Transverse colon (tissue), 4 donors: ENCODE results near the gene ONECUT2. TPM values are rescaled to one million over a fixed set of nuclear protein-coding genes. Genes with fewer than 3 reads are reported as not detected.
A peak's percentile ranks its signal among the peaks of the same experiment; 100 is the strongest.

Source experiments
- DNase-seq: peaks from one replicate; pipeline ENCODE4 v3.0.0-alpha.2; 2019
- H3K27ac ChIP-seq, 4 donors: fragments of 200-600 bp; sonication (generic); 2 replicates each; pipeline ENCODE4 v1.5.1; 2016 to 2018; ENCODE audit warnings: inconsistent platforms in 4 of 4
- H3K27me3 ChIP-seq: fragments of 200-600 bp; sonication (generic); 2 replicates; pipeline ENCODE4 v1.5.1; 2017; ENCODE audit warnings: inconsistent platforms
- H3K36me3 ChIP-seq, 4 donors: fragments of 200-600 bp; sonication (generic); 2 replicates each; pipeline ENCODE4 v1.5.1; 2017 to 2019; ENCODE audit warnings: inconsistent platforms in 4 of 4
- H3K4me1 ChIP-seq, 4 donors: fragments of 200-600 bp; sonication (generic); 2 replicates each; pipeline ENCODE4 v1.5.1; 2017 to 2020; ENCODE audit warnings: inconsistent platforms in 4 of 4
- H3K4me3 ChIP-seq, 4 donors: fragments of 200-600 bp; sonication (generic); 1 replicate in 1 of 4; 2 replicates in 3 of 4; pipeline versions ENCODE4 v1.5.1 to v1.6.1; 2017 to 2019; ENCODE audit warnings: inconsistent platforms in 4 of 4
- H3K9me3 ChIP-seq, 2 donors: fragments of 200-600 bp; sonication (generic); 2 replicates each; pipeline ENCODE4 v1.5.1; 2017 to 2019; ENCODE audit warnings: inconsistent platforms in 2 of 2
- EP300 ChIP-seq: sonication (generic); formaldehyde crosslinking; IDR thresholded peaks from one replicate; pipeline ENCODE4 v1.6.1; 2017; ENCODE audit warnings: antibody characterized with exemption, low read depth
- POLR2A ChIP-seq: fragments of 450-650 bp; IDR thresholded peaks from one replicate; pipeline ENCODE4 v1.6.1; 2016; ENCODE audit warnings: antibody characterized with exemption, mild to moderate bottlenecking, moderate library complexity
- POLR2AphosphoS5 ChIP-seq, 3 donors: sonication (generic); formaldehyde crosslinking; IDR thresholded peaks; one replicate each; pipeline ENCODE4 v1.6.1; 2016; ENCODE audit warnings: antibody characterized with exemption in 3 of 3
- WGBS, 2 donors: methylation state at CpG; one replicate each; pipeline ENCODE4 v1.1.5; 2018; ENCODE audit warnings: low coverage in 1 of 2; 5-methylcytosine and 5-hydroxymethylcytosine counted together
- in situ Hi-C, 4 donors: fragments of 200-750 bp; cut with MboI; loops; one replicate each; pipeline versions ENCODE4 v1.15.0 to v1.15.1; 2017; ENCODE audit warnings: low sequenced_read_pairs in 3 of 4, low pct_ligation_motif_present in 1 of 4, low pct_unique_long_range_greater_than_20kb in 1 of 4
- intact Hi-C: fragments of 100-400 bp; cut with DNase I; formaldehyde crosslinking; loops from one replicate; pipeline ENCODE4 v1.15.1; 2023; ENCODE audit warnings: low total_unique reads
- total RNA-seq, 4 donors: library from RNA; depleted of rRNA; stranded (reverse); fragments of >200 nt; gene quantifications; one replicate each; pipeline ENCODE4 v1.1.0, GENCODE V29; 2016
- TF ChIP-seq, protein P1 (sequence below), 5 experiments: fragments of 200-600 bp in 3 of 5; fragments of 450-650 bp in 2 of 5; sonication (generic) in 3 of 5; IDR thresholded peaks; 1 replicate in 2 of 5; 2 replicates in 3 of 5; pipeline ENCODE4 v1.5.1; 2016 to 2017; ENCODE audit warnings: antibody characterized with exemption in 5 of 5, inconsistent platforms in 3 of 5, mild to moderate bottlenecking in 2 of 5, moderate library complexity in 1 of 5

Gene ONECUT2
- total RNA-seq, 4 donors from 2014 or later = 0.14 to 0.48 TPM; not detected in 2

DNA sequence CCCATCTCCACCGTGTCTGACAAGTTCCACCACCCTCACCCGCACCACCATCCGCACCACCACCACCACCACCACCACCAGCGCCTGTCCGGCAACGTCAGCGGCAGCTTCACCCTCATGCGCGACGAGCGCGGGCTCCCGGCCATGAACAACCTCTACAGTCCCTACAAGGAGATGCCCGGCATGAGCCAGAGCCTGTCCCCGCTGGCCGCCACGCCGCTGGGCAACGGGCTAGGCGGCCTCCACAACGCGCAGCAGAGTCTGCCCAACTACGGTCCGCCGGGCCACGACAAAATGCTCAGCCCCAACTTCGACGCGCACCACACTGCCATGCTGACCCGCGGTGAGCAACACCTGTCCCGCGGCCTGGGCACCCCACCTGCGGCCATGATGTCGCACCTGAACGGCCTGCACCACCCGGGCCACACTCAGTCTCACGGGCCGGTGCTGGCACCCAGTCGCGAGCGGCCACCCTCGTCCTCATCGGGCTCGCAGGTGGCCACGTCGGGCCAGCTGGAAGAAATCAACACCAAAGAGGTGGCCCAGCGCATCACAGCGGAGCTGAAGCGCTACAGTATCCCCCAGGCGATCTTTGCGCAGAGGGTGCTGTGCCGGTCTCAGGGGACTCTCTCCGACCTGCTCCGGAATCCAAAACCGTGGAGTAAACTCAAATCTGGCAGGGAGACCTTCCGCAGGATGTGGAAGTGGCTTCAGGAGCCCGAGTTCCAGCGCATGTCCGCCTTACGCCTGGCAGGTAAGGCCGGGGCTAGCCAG lies 1.2 kb downstream of the ONECUT2 start:
- Histone ChIP-seq H3K9me3 (no peaks in the 10 kb centered on the region), H3K4me3 (peak overlapping the region in 1 of 4 donors; percentile 9), H3K27me3 (peaks cover 94% of the 10 kb centered on the region), H3K27ac (no peak overlapping the region), H3K36me3 (no peaks in the 10 kb centered on the region), H3K4me1 (peaks cover 8 to 67% (median 41%) of the 10 kb centered on the region in 4 donors)
- intact Hi-C loops (no loop called here), in situ Hi-C loops (no loop called here)
- WGBS, 2 donors = 8 to 20% methylated on average over 2 to 61 of the region's 62 CpGs
- TF ChIP-seq POLR2AphosphoS5 (IDR thresholded peaks at IDR 0.05) = no peak
- TF ChIP-seq, protein P1, sequence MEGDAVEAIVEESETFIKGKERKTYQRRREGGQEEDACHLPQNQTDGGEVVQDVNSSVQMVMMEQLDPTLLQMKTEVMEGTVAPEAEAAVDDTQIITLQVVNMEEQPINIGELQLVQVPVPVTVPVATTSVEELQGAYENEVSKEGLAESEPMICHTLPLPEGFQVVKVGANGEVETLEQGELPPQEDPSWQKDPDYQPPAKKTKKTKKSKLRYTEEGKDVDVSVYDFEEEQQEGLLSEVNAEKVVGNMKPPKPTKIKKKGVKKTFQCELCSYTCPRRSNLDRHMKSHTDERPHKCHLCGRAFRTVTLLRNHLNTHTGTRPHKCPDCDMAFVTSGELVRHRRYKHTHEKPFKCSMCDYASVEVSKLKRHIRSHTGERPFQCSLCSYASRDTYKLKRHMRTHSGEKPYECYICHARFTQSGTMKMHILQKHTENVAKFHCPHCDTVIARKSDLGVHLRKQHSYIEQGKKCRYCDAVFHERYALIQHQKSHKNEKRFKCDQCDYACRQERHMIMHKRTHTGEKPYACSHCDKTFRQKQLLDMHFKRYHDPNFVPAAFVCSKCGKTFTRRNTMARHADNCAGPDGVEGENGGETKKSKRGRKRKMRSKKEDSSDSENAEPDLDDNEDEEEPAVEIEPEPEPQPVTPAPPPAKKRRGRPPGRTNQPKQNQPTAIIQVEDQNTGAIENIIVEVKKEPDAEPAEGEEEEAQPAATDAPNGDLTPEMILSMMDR (IDR thresholded peaks at IDR 0.05) = no peak
- TF ChIP-seq POLR2A = no peak
- no peak for TF ChIP-seq EP300
- no peak for DNase-seq

DNA sequence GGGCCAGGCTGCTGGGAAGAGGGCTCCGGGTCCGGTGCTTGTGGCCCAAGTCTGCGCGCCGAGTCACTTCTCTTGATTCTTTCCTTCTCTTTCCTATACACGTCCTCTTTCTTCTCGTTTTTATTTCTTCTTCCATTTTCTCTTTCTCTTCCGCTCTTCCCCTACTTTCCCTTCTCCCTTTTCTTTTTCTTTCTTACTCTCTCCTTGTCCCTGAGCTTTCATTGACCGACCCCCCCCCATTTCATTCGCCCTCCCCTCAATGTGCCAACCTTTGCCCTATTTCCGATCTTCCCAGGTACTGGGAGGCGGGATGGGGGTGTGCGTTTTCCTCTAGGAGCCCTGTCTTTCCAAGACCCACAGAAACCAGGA lies 1.8 kb downstream of the ONECUT2 start:
- in situ Hi-C loops = no loop called here
- H3K4me1 ChIP-seq = peaks cover 8 to 68% (median 44%) of the 10 kb centered on the region in 4 donors

DNA sequence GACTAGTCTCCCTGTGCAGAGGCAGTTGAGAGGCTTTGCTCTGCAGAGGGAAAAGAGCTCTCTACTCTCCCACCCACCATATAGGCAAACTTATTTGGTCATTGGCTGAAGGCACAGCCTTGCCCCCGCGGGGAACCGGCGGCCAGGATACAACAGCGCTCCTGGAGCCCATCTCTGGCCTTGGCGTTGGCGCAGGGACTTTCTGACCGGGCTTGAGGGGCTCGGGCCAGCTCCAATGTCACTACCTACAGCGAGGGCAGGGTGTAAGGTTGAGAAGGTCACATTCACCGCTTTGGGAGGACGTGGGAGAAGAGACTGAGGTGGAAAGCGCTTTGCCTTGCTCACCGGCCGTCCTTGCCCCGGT lies 2.2 kb downstream of the ONECUT2 start:
- no peak for DNase-seq
- H3K27me3 ChIP-seq = peaks cover 94% of the 10 kb centered on the region
- TF ChIP-seq POLR2AphosphoS5 (IDR thresholded peaks at IDR 0.05) = no peak
- TF ChIP-seq, protein P1 (IDR thresholded peaks at IDR 0.05) = no peak
- no peak for TF ChIP-seq POLR2A
- TF ChIP-seq EP300 = no peak
- no peaks in the 10 kb centered on the region for H3K36me3 ChIP-seq
- H3K4me3 ChIP-seq = peak overlapping the region in 1 of 4 donors; percentile 29
- H3K4me1 ChIP-seq = peaks cover 8 to 68% (median 44%) of the 10 kb centered on the region in 4 donors
- in situ Hi-C loops = no loop called here
- no peak overlapping the region for H3K27ac ChIP-seq
- H3K9me3 ChIP-seq = no peaks in the 10 kb centered on the region
- 0 to 4% methylated on average over 2 to 16 of the region's 16 CpGs for WGBS, 2 donors
- intact Hi-C loops = no loop called here

More for the DNA sequence above, 1.8 kb downstream of the ONECUT2 start:
- Histone ChIP-seq H3K27ac (no peak overlapping the region), H3K36me3 (no peaks in the 10 kb centered on the region), H3K4me3 (no peak overlapping the region), H3K9me3 (no peaks in the 10 kb centered on the region), H3K27me3 (peaks cover 94% of the 10 kb centered on the region)
- no peak for DNase-seq
- TF ChIP-seq, protein P1 (IDR thresholded peaks at IDR 0.05) = no peak
- TF ChIP-seq POLR2AphosphoS5 (IDR thresholded peaks at IDR 0.05) (no peak), EP300 (no peak), POLR2A (no peak)
- intact Hi-C loops = no loop called here
- WGBS, 2 donors = 8 to 19% methylated on average over 10 to 12 of the region's 13 CpGs

GRCh38 chr18:57437766-57438671 lies 2.8 kb downstream of the ONECUT2 start:
- in situ Hi-C loops = no loop called here

More at GRCh38 chr18:57437766-57438671, 2.8 kb downstream of the ONECUT2 start:
- WGBS, 2 donors = 7% methylated on average over 51 of the region's 72 CpGs; no CpG with 5 or more reads in 1 of the 2 donors
- H3K4me1 ChIP-seq = peaks cover 8 to 68% (median 44%) of the 10 kb centered on the region in 4 donors
- no peaks in the 10 kb centered on the region for H3K36me3 ChIP-seq
- H3K9me3 ChIP-seq = no peaks in the 10 kb centered on the region
- intact Hi-C loops = no loop called here
- H3K27me3 ChIP-seq = peaks cover 94% of the 10 kb centered on the region
- no peak overlapping the region for H3K27ac ChIP-seq
- DNase-seq = peak; percentile 64
- peak overlapping the region in 2 of 4 donors; percentile 3 to 29 for H3K4me3 ChIP-seq
- TF ChIP-seq, protein P1 (IDR thresholded peaks at IDR 0.05) = peak; percentile 43 to 67 (median 56)
- TF ChIP-seq EP300 = no peak
- no peak for TF ChIP-seq POLR2A
- TF ChIP-seq POLR2AphosphoS5 (IDR thresholded peaks at IDR 0.05) = no peak
